Cardiac muscle cell (in vitro differentiated cells and primary cell): ENCODE results near the gene EFCAB7. TPM values are rescaled to one million over a fixed set of nuclear protein-coding genes. Genes with fewer than 3 reads are reported as not detected.

Source experiments
- DNase-seq, 2 donors: peaks; one replicate each; pipeline versions ENCODE4 v3.0.0 to v3.0.0-alpha.2; 2010 to 2017; ENCODE audit warnings: low read depth in 1 of 2, low spot score in 1 of 2
- H3K27ac ChIP-seq: fragments of 200-600 bp; sonication (generic); 2 replicates; pipeline ENCODE4 v1.5.1; 2016
- H3K27me3 ChIP-seq: fragments of 200-600 bp; sonication (generic); 2 replicates; pipeline ENCODE4 v1.6.0; 2016; ENCODE audit warnings: control low read depth
- H3K36me3 ChIP-seq: fragments of 200-600 bp; sonication (generic); 2 replicates; pipeline ENCODE4 v1.5.1; 2016; ENCODE audit warnings: control low read depth
- H3K4me1 ChIP-seq: fragments of 200-600 bp; sonication (generic); 2 replicates; pipeline ENCODE4 v1.8.1; 2017; ENCODE audit warnings: low read depth, mild to moderate bottlenecking, mixed run types
- H3K4me3 ChIP-seq: fragments of 200-600 bp; sonication (generic); 2 replicates; pipeline ENCODE4 v1.5.1; 2016; ENCODE audit warnings: mild to moderate bottlenecking
- H3K9me3 ChIP-seq: fragments of 200-600 bp; sonication (generic); 2 replicates; pipeline ENCODE4 v1.5.1; 2017; ENCODE audit warnings: low read depth, mild to moderate bottlenecking, control low read depth
- CTCF ChIP-seq: IDR thresholded peaks from 2 replicates; pipeline ENCODE4 v1.5.1; 2012; ENCODE audit warnings: low read depth, mild to moderate bottlenecking, low read length
- polyA plus RNA-seq: library from polyadenylated mRNA; unstranded; fragments of >200 nt; fragmentation: Nextera tagmentation; extraction: Ambion mirVana; gene quantifications from 2 replicates; pipeline ENCODE4 v1.2.1, GENCODE V29; 2016
- total RNA-seq: library from RNA; depleted of rRNA; stranded (reverse); fragments of >200 nt; gene quantifications from 2 replicates; pipeline ENCODE4 v1.2.3, GENCODE V29; 2016

The EFCAB7 gene
- total and polyA plus RNA-seq, 2 experiments from 2014 or later, result 6.8 to 12.5 TPM

- H3K4me1 ChIP-seq, result peaks cover 41% of the 10 kb centered on the region
- TF ChIP-seq CTCF, result no peak
- no peak for DNase-seq
- H3K4me3 ChIP-seq, result no peak overlapping the region
- H3K27ac ChIP-seq, result no peak overlapping the region
- H3K36me3 ChIP-seq, result no peaks in the 10 kb centered on the region
- no peaks in the 10 kb centered on the region for H3K9me3 ChIP-seq
- no peaks in the 10 kb centered on the region for H3K27me3 ChIP-seq
Measured at GRCh38 chr1:63619558-63619957, 96.2 kb downstream of the EFCAB7 start.

GRCh38 chr1:63620671-63621070 lies 97.3 kb downstream of the EFCAB7 start:
- DNase-seq, result no peak
- H3K27ac ChIP-seq, result no peak overlapping the region
- no peaks in the 10 kb centered on the region for H3K27me3 ChIP-seq
- no peaks in the 10 kb centered on the region for H3K9me3 ChIP-seq
- H3K4me1 ChIP-seq, result peaks cover 52% of the 10 kb centered on the region
- H3K4me3 ChIP-seq, result no peak overlapping the region
- H3K36me3 ChIP-seq, result no peaks in the 10 kb centered on the region
- TF ChIP-seq CTCF, result no peak

GRCh38 chr1:63621075-63621474 lies 97.8 kb downstream of the EFCAB7 start:
- Histone ChIP-seq H3K27ac (no peak overlapping the region), H3K4me1 (peaks cover 53% of the 10 kb centered on the region), H3K27me3 (no peaks in the 10 kb centered on the region), H3K9me3 (no peaks in the 10 kb centered on the region), H3K4me3 (no peak overlapping the region), H3K36me3 (no peaks in the 10 kb centered on the region)
- no peak for TF ChIP-seq CTCF
- no peak for DNase-seq

- Histone ChIP-seq H3K9me3 (no peaks in the 10 kb centered on the region), H3K4me3 (no peak overlapping the region), H3K27ac (no peak overlapping the region), H3K27me3 (no peaks in the 10 kb centered on the region), H3K36me3 (no peaks in the 10 kb centered on the region), H3K4me1 (peaks cover 47% of the 10 kb centered on the region)
- TF ChIP-seq CTCF, result no peak
- peak in 1 of 2 donors; percentile 47 for DNase-seq
Measured at GRCh38 chr1:63621698-63622097, 98.4 kb downstream of the EFCAB7 start.

Other genes starting within 250 kb of the EFCAB7 start
- gene FOXD3, start 201.0 kb upstream of the EFCAB7 start, total RNA-seq, result not detected in 2 replicates
- not detected in 2 replicates for gene FOXD3, start 201.0 kb upstream of the EFCAB7 start, polyA plus RNA-seq
- 6.0 and 8.3 TPM in 2 replicates for gene ALG6, start 155.9 kb upstream of the EFCAB7 start, total RNA-seq
- gene ALG6, start 155.9 kb upstream of the EFCAB7 start, polyA plus RNA-seq, result 6.9 and 15.0 TPM in 2 replicates
- 5.1 and 10.0 TPM in 2 replicates for gene ITGB3BP, start 300 bp upstream of the EFCAB7 start, total RNA-seq
- gene ITGB3BP, start 300 bp upstream of the EFCAB7 start, polyA plus RNA-seq, result 21.0 and 22.0 TPM in 2 replicates
- gene PGM1, start 69.9 kb downstream of the EFCAB7 start, total RNA-seq, result 344 and 361 TPM in 2 replicates
- gene PGM1, start 69.9 kb downstream of the EFCAB7 start, polyA plus RNA-seq, result 264 and 277 TPM in 2 replicates